Endothelial cell of umbilical vein (primary cell): ENCODE results near the gene INTS1. TPM values are rescaled to one million over a fixed set of nuclear protein-coding genes. Genes with fewer than 3 reads are reported as not detected.

Experiments used
- BruUV-seq: library from RNA; stranded (reverse); fragments of 400-500 nt; replicated peaks from 2 replicates; lab custom pipeline; 2021; lab: Mats Ljungman, UMichigan
- CTCF ChIA-PET: fragments of 300-600, 350-600 bp; sonication (Branson Sonifier 250); formaldehyde crosslinking; loops from one replicate; lab custom pipeline; 2021; ENCODE audit warnings: antibody characterized with exemption, inconsistent platforms; lab: Charles Lee
- POLR2A ChIA-PET: fragments of 300-600, 350-600 bp; sonication (Branson Sonifier 250); formaldehyde crosslinking; loops from one replicate; lab custom pipeline; 2021; ENCODE audit warnings: antibody characterized with exemption, inconsistent platforms; lab: Charles Lee
- DNase-seq: peaks from one replicate; pipeline ENCODE4 v3.0.0-alpha.2; 2011; ENCODE audit warnings: low read depth, low spot score
- FAIRE-seq: peaks from 2 replicates; lab custom pipeline; 2011; peaks lifted over from hg19 to GRCh38; lab: Jason Lieb, UNC
- H2AFZ ChIP-seq: 2 replicates; pipeline ENCODE4 v1.6.0; 2012; ENCODE audit warnings: low read depth, low read length, control low read depth, inconsistent platforms
- H3K27ac ChIP-seq: 2 replicates; pipeline ENCODE4 v1.5.1; 2011; ENCODE audit warnings: low read depth, mild to moderate bottlenecking, control low read depth, low read length, moderate library complexity; ENCODE audit not compliant: insufficient read depth
- H3K27me3 ChIP-seq, 2 experiments: 2 replicates each; pipeline versions ENCODE4 v1.6.0 to v1.6.1; 2011; ENCODE audit warnings: low read length in 2 of 2, mixed read lengths in 1 of 2; ENCODE audit not compliant: control insufficient read depth in 2 of 2, insufficient read depth in 2 of 2
- H3K36me3 ChIP-seq, 2 experiments: 2 replicates in 1 of 2; 3 replicates in 1 of 2; pipeline ENCODE4 v1.5.1; 2011; ENCODE audit warnings: low read length in 2 of 2, mild to moderate bottlenecking in 1 of 2, moderate library complexity in 1 of 2; ENCODE audit not compliant: control insufficient read depth in 2 of 2, insufficient read depth in 2 of 2; ENCODE audit errors: extremely low read depth in 1 of 2
- H3K4me1 ChIP-seq: 3 replicates; pipeline ENCODE4 v1.5.1; 2011; ENCODE audit warnings: mild to moderate bottlenecking, low read length; ENCODE audit not compliant: control insufficient read depth, insufficient read depth; ENCODE audit errors: extremely low read depth
- H3K4me2 ChIP-seq: 2 replicates; pipeline ENCODE4 v1.6.1; 2011; ENCODE audit warnings: low read length, control low read depth, mixed read lengths; ENCODE audit not compliant: insufficient read depth
- H3K4me3 ChIP-seq, 3 experiments: fragments of 200-600 bp in 1 of 3; sonication (generic), shearing (Covaris generic) in 1 of 3; replicated peaks in 1 of 3; 2 replicates each; pipeline ENCODE4 v1.5.1; 2011 to 2016; ENCODE audit warnings: control low read depth in 3 of 3, low read length in 3 of 3, mild to moderate bottlenecking in 2 of 3, inconsistent platforms in 1 of 3, low read depth in 1 of 3, moderate library complexity in 1 of 3; ENCODE audit not compliant: insufficient read depth in 1 of 3
- H3K79me2 ChIP-seq: 2 replicates; pipeline ENCODE4 v1.6.0; 2012; ENCODE audit warnings: low read length, inconsistent platforms; ENCODE audit not compliant: control insufficient read depth, insufficient read depth
- H3K9ac ChIP-seq: replicated peaks from 2 replicates; pipeline ENCODE3; 2011; ENCODE audit warnings: low read length, control low read depth; ENCODE audit not compliant: insufficient read depth; ENCODE audit errors: extremely low read depth
- H3K9me1 ChIP-seq: replicated peaks from 3 replicates; pipeline ENCODE4 v1.6.0; 2011; ENCODE audit warnings: mild to moderate bottlenecking, low read length; ENCODE audit not compliant: control insufficient read depth, insufficient read depth; ENCODE audit errors: extremely low read depth
- H3K9me3 ChIP-seq: replicated peaks from 2 replicates; pipeline ENCODE4 v1.5.1; 2012; ENCODE audit warnings: low read length, inconsistent platforms; ENCODE audit not compliant: control insufficient read depth, insufficient read depth
- H4K20me1 ChIP-seq: replicated peaks from 2 replicates; pipeline ENCODE3; 2011; ENCODE audit warnings: mild to moderate bottlenecking, low read length; ENCODE audit not compliant: control insufficient read depth, insufficient read depth; ENCODE audit errors: extremely low read depth
- EZH2 ChIP-seq: IDR thresholded peaks from 2 replicates; pipeline ENCODE4 v1.6.1; 2012; ENCODE audit warnings: borderline replicate concordance, low read depth, mild to moderate bottlenecking, moderate library complexity, low read length, inconsistent platforms; ENCODE audit not compliant: severe bottlenecking
- FOS ChIP-seq: IDR thresholded peaks from 2 replicates; pipeline ENCODE4 v1.6.1; 2011; ENCODE audit warnings: mild to moderate bottlenecking, low read length, moderate library complexity, borderline replicate concordance; ENCODE audit not compliant: insufficient read depth
- GATA2 ChIP-seq: IDR thresholded peaks from 2 replicates; pipeline ENCODE4 v1.7.0; 2011; ENCODE audit warnings: low read depth, mild to moderate bottlenecking, moderate library complexity, mixed read lengths, low read length; ENCODE audit not compliant: insufficient read length, insufficient read depth
- MYC ChIP-seq: IDR thresholded peaks from one replicate; pipeline ENCODE4 v1.6.1; 2011; ENCODE audit warnings: mild to moderate bottlenecking, low read depth, low read length
- POLR2A ChIP-seq: IDR thresholded peaks from 2 replicates; pipeline ENCODE4 v1.6.1; 2012; ENCODE audit warnings: low read depth, mild to moderate bottlenecking, control low read depth, low read length
- POLR2AphosphoS5 ChIP-seq: IDR thresholded peaks from 2 replicates; pipeline ENCODE4 v1.6.1; 2012; ENCODE audit warnings: low read depth, mild to moderate bottlenecking, control low read depth, low read length, moderate library complexity; ENCODE audit not compliant: insufficient read depth
- dilution Hi-C: fragments of 300-500 bp; cut with MboI; formaldehyde crosslinking; loops from one replicate; pipeline ENCODE4 v1.15.0; 2019; ENCODE audit warnings: low sequenced_read_pairs; ENCODE audit not compliant: extremely low pct_ligation_motif_present
- intact Hi-C: fragments of 100-400 bp; cut with micrococcal nuclease; formaldehyde crosslinking; loops from one replicate; pipeline ENCODE4 v1.10.0; 2022
- polyA plus RNA-seq, 4 experiments: library from polyadenylated mRNA; depleted of rRNA in 3 of 4; stranded (reverse) in 3 of 4; unstranded in 1 of 4; fragments of >200 nt; gene quantifications; 2 replicates each; pipeline versions ENCODE4 v1.2.1 to v1.2.3, GENCODE V29; 2011 to 2012; ENCODE audit warnings: missing spikeins in 1 of 4
- total RNA-seq: library from RNA; stranded (reverse); gene quantifications from 2 replicates; pipeline ENCODE4 v1.2.3, GENCODE V29; 2021

The INTS1 gene
- total and polyA plus RNA-seq, 2 donors (not counting 3 experiments of a cell fraction or from before 2014, with no cell fraction given): 57.8 to 116 TPM

- DNase-seq: no peak
- Histone ChIP-seq H2AFZ (no peak overlapping the region), H3K4me3 (no peak overlapping the region), H3K4me1 (no peaks in the 10 kb centered on the region), H3K9me1 (no peaks in the 10 kb centered on the region), H3K9me3 (no peaks in the 10 kb centered on the region), H4K20me1 (no peaks in the 10 kb centered on the region), H3K79me2 (no peaks in the 10 kb centered on the region), H3K9ac (no peak overlapping the region), H3K27ac (no peak overlapping the region), H3K4me2 (no peak overlapping the region), H3K27me3 (no peaks in the 10 kb centered on the region), H3K36me3 (no peaks in the 10 kb centered on the region)
- no peak for TF ChIP-seq FOS
- no peak for TF ChIP-seq GATA2
- no peak for TF ChIP-seq EZH2
- no peak for TF ChIP-seq POLR2A
- TF ChIP-seq POLR2AphosphoS5: no peak
- TF ChIP-seq MYC: no peak
- no TSS peak for BruUV-seq
- ChIA-PET POLR2A (no interaction called here), CTCF (interaction anchor here (1.3 kb wide), 1 partner anchor 25 kb away, joined by 3 read pairs; no protein-coding TSS in a partner anchor)
- intact Hi-C loops (no loop called here), dilution Hi-C loops (no loop called here)
- FAIRE-seq: no peak
Observed at GRCh38 chr7:1553512-1554210, 49.5 kb upstream of the INTS1 start.

GRCh38 chr7:1552200-1552599 is 48.0 kb upstream of the INTS1 start:
- dilution Hi-C loops (no loop called here), intact Hi-C loops (no loop called here)
- FAIRE-seq: no peak
- Histone ChIP-seq H3K79me2 (no peaks in the 10 kb centered on the region), H3K9me3 (no peaks in the 10 kb centered on the region), H3K27me3 (no peaks in the 10 kb centered on the region), H3K4me1 (no peaks in the 10 kb centered on the region), H4K20me1 (no peaks in the 10 kb centered on the region), H3K9me1 (no peaks in the 10 kb centered on the region), H3K9ac (no peak overlapping the region), H3K36me3 (no peaks in the 10 kb centered on the region), H3K27ac (no peak overlapping the region), H2AFZ (no peak overlapping the region), H3K4me3 (no peak overlapping the region), H3K4me2 (no peak overlapping the region)
- ChIA-PET CTCF (no interaction called here), POLR2A (no interaction called here)
- BruUV-seq: no TSS peak
- TF ChIP-seq GATA2 (no peak), EZH2 (no peak), POLR2A (no peak)
- no peak for DNase-seq
